Mesendoderm (in vitro differentiated cells): ENCODE measurements around the gene OR1L6.

Experiments used
- DNase-seq: peaks from one replicate; pipeline ENCODE4 v3.0.0; 2013
- H2AK5ac ChIP-seq: 2 replicates; pipeline ENCODE4 v1.6.1; 2013; ENCODE audit warnings: low read length, inconsistent platforms
- H2BK120ac ChIP-seq: 2 replicates; pipeline ENCODE4 v1.6.1; 2013; ENCODE audit warnings: low read depth, mild to moderate bottlenecking, low read length, moderate library complexity, mixed read lengths
- H2BK15ac ChIP-seq: replicated peaks from 2 replicates; pipeline ENCODE4 v1.6.1; 2013; ENCODE audit warnings: low read depth, mild to moderate bottlenecking, moderate library complexity
- H2BK5ac ChIP-seq: 2 replicates; pipeline ENCODE4 v1.6.1; 2013; ENCODE audit warnings: low read length, inconsistent platforms
- H3K18ac ChIP-seq: 2 replicates; pipeline ENCODE4 v1.6.1; 2013; ENCODE audit warnings: mild to moderate bottlenecking, low read length, mixed read lengths
- H3K23ac ChIP-seq: one replicate; pipeline ENCODE4 v1.6.1; 2013; ENCODE audit warnings: low read length
- H3K27ac ChIP-seq: 2 replicates; pipeline ENCODE4 v1.5.1; 2013; ENCODE audit warnings: low read depth, mild to moderate bottlenecking, inconsistent platforms, low read length, moderate library complexity
- H3K27me3 ChIP-seq: 2 replicates; pipeline ENCODE4 v1.6.1; 2013; ENCODE audit warnings: low read length, control low read depth, mild to moderate bottlenecking, inconsistent platforms; ENCODE audit not compliant: insufficient read depth, poor library complexity
- H3K36me3 ChIP-seq: 2 replicates; pipeline ENCODE4 v1.6.1; 2013; ENCODE audit warnings: low read length, inconsistent platforms; ENCODE audit not compliant: control insufficient read depth, insufficient read depth
- H3K4ac ChIP-seq: one replicate; pipeline ENCODE4 v1.6.1; 2013; ENCODE audit warnings: low read depth, mild to moderate bottlenecking, low read length, moderate library complexity
- H3K4me1 ChIP-seq: 2 replicates; pipeline ENCODE4 v1.6.1; 2013; ENCODE audit warnings: low read depth, low read length, inconsistent platforms; ENCODE audit not compliant: control insufficient read depth
- H3K4me2 ChIP-seq: 2 replicates; pipeline ENCODE4 v1.6.1; 2013; ENCODE audit warnings: low read length
- H3K4me3 ChIP-seq: 2 replicates; pipeline ENCODE4 v1.5.1; 2013; ENCODE audit warnings: mild to moderate bottlenecking, low read length
- H3K56ac ChIP-seq: one replicate; pipeline ENCODE4 v1.6.1; 2013; ENCODE audit warnings: low read length
- H3K79me1 ChIP-seq: 2 replicates; pipeline ENCODE4 v1.6.1; 2013; ENCODE audit warnings: low read length, inconsistent platforms
- H3K79me2 ChIP-seq: 2 replicates; pipeline ENCODE4 v1.6.1; 2013; ENCODE audit warnings: mild to moderate bottlenecking, low read length; ENCODE audit not compliant: control insufficient read depth, insufficient read depth
- H3K9ac ChIP-seq: 2 replicates; pipeline ENCODE4 v1.6.1; 2013; ENCODE audit warnings: low read length, inconsistent platforms
- H4K5ac ChIP-seq: one replicate; pipeline ENCODE4 v1.6.1; 2013; ENCODE audit warnings: low read length
- H4K8ac ChIP-seq: one replicate; pipeline ENCODE4 v1.6.1; 2013; ENCODE audit warnings: low read depth, mild to moderate bottlenecking, control low read depth, low read length, moderate library complexity
- WGBS: extraction: QIAGEN DNeasy Blood & Tissue Kit; methylation state at CpG from one replicate; pipeline ENCODE4 v1.1.7; 2013; ENCODE audit warnings: low lambda C conversion rate, missing lambda C conversion rate; ENCODE audit not compliant: insufficient coverage; ENCODE audit errors: extremely low coverage; 5-methylcytosine and 5-hydroxymethylcytosine counted together

The OR1L6 gene

GRCh38 chr9:122785269-122785668 is 43.2 kb downstream of the OR1L6 start:
- no peak overlapping the region for H2BK5ac ChIP-seq
- no peak overlapping the region for H3K4ac ChIP-seq
- H3K79me1 ChIP-seq = no peaks in the 10 kb centered on the region
- H3K56ac ChIP-seq = no peak overlapping the region
- no peaks in the 10 kb centered on the region for H3K79me2 ChIP-seq
- H4K5ac ChIP-seq = no peak overlapping the region
- H2BK15ac ChIP-seq = no peak overlapping the region
- no peak overlapping the region for H3K9ac ChIP-seq
- no peaks in the 10 kb centered on the region for H3K27me3 ChIP-seq
- no peak overlapping the region for H3K27ac ChIP-seq
- H3K4me1 ChIP-seq = no peaks in the 10 kb centered on the region
- H3K4me3 ChIP-seq = no peak overlapping the region
- H3K4me2 ChIP-seq = no peak overlapping the region
- no peak overlapping the region for H3K18ac ChIP-seq
- no peak overlapping the region for H4K8ac ChIP-seq
- no peak overlapping the region for H2BK120ac ChIP-seq
- DNase-seq = no peak
- H3K23ac ChIP-seq = no peak overlapping the region
- H2AK5ac ChIP-seq = no peak overlapping the region
- no peaks in the 10 kb centered on the region for H3K36me3 ChIP-seq

GRCh38 chr9:122786338-122786737 is 44.2 kb downstream of the OR1L6 start:
- Histone ChIP-seq H3K4me1 (no peaks in the 10 kb centered on the region), H2AK5ac (no peak overlapping the region), H3K4me3 (no peak overlapping the region), H3K9ac (no peak overlapping the region), H3K4me2 (no peak overlapping the region), H3K36me3 (no peaks in the 10 kb centered on the region), H4K5ac (no peak overlapping the region), H2BK120ac (no peak overlapping the region), H3K23ac (no peak overlapping the region), H3K27ac (no peak overlapping the region), H3K18ac (no peak overlapping the region), H3K79me1 (no peaks in the 10 kb centered on the region), H2BK5ac (no peak overlapping the region), H4K8ac (no peak overlapping the region), H3K56ac (no peak overlapping the region), H3K27me3 (no peaks in the 10 kb centered on the region), H3K4ac (no peak overlapping the region), H2BK15ac (no peak overlapping the region), H3K79me2 (no peaks in the 10 kb centered on the region)
- no CpG with 5 or more reads among the region's 4 CpGs for WGBS
- DNase-seq = no peak

GRCh38 chr9:122788831-122789230 is 46.7 kb downstream of the OR1L6 start, which contains the start of gene OR5C1:
Gene OR5C1 (plus strand): TSS chr9:122788933. CDS start chr9:122788933, 0 bp downstream.
- Histone ChIP-seq H3K56ac (no peak within 1 kb of the TSS), H2AK5ac (no peak within 1 kb of the TSS), H4K8ac (no peak within 1 kb of the TSS), H3K36me3 (no peaks in the 10 kb centered on the region), H2BK5ac (no peak within 1 kb of the TSS), H3K4me1 (no peaks in the 10 kb centered on the region), H3K4me3 (no peak within 1 kb of the TSS), H3K9ac (no peak within 1 kb of the TSS), H3K4ac (no peak within 1 kb of the TSS), H3K79me2 (no peaks in the 10 kb centered on the region), H3K27ac (no peak within 1 kb of the TSS), H4K5ac (no peak within 1 kb of the TSS), H3K18ac (no peak within 1 kb of the TSS), H2BK15ac (no peak within 1 kb of the TSS), H3K4me2 (no peak within 1 kb of the TSS), H3K27me3 (no peaks in the 10 kb centered on the region), H3K23ac (no peak within 1 kb of the TSS), H2BK120ac (no peak within 1 kb of the TSS), H3K79me1 (no peaks in the 10 kb centered on the region)
- no peak for DNase-seq
- no CpG with 5 or more reads among the region's 12 CpGs for WGBS

- no peak overlapping the region for H3K4ac ChIP-seq
- H4K8ac ChIP-seq = no peak overlapping the region
- H2BK15ac ChIP-seq = no peak overlapping the region
- H2BK5ac ChIP-seq = no peak overlapping the region
- no peak overlapping the region for H3K4me3 ChIP-seq
- H2BK120ac ChIP-seq = no peak overlapping the region
- no peak for DNase-seq
- no peaks in the 10 kb centered on the region for H3K4me1 ChIP-seq
- no peak overlapping the region for H3K18ac ChIP-seq
- H3K23ac ChIP-seq = no peak overlapping the region
- H4K5ac ChIP-seq = no peak overlapping the region
- no peak overlapping the region for H3K56ac ChIP-seq
- no peaks in the 10 kb centered on the region for H3K79me1 ChIP-seq
- H3K4me2 ChIP-seq = no peak overlapping the region
- H3K27ac ChIP-seq = no peak overlapping the region
- no CpG with 5 or more reads among the region's 28 CpGs for WGBS
- H2AK5ac ChIP-seq = no peak overlapping the region
- no peaks in the 10 kb centered on the region for H3K27me3 ChIP-seq
- no peak overlapping the region for H3K9ac ChIP-seq
- H3K36me3 ChIP-seq = no peaks in the 10 kb centered on the region
- H3K79me2 ChIP-seq = no peaks in the 10 kb centered on the region
Observed at GRCh38 chr9:122789256-122790046, 47.3 kb downstream of the OR1L6 start.

GRCh38 chr9:122791872-122792669 is 50.0 kb downstream of the OR1L6 start:
- H3K4me3 ChIP-seq = no peak overlapping the region
- no peak overlapping the region for H2AK5ac ChIP-seq
- no peak overlapping the region for H2BK120ac ChIP-seq
- H4K8ac ChIP-seq = no peak overlapping the region
- H2BK15ac ChIP-seq = no peak overlapping the region
- no peak overlapping the region for H3K56ac ChIP-seq
- WGBS = no CpG with 5 or more reads among the region's 5 CpGs
- no peak overlapping the region for H3K18ac ChIP-seq
- H4K5ac ChIP-seq = no peak overlapping the region
- H3K79me2 ChIP-seq = no peaks in the 10 kb centered on the region
- no peak overlapping the region for H3K4me2 ChIP-seq
- no peak for DNase-seq
- no peak overlapping the region for H3K4ac ChIP-seq
- no peak overlapping the region for H3K9ac ChIP-seq
- H3K27ac ChIP-seq = no peak overlapping the region
- no peak overlapping the region for H3K23ac ChIP-seq
- H3K79me1 ChIP-seq = no peaks in the 10 kb centered on the region
- H3K36me3 ChIP-seq = no peaks in the 10 kb centered on the region
- no peaks in the 10 kb centered on the region for H3K27me3 ChIP-seq
- no peaks in the 10 kb centered on the region for H3K4me1 ChIP-seq
- no peak overlapping the region for H2BK5ac ChIP-seq
